ENCODE results near the gene SLC39A5. TPM values are rescaled to one million over a fixed set of nuclear protein-coding genes. Genes with fewer than 3 reads are reported as not detected.

SLC39A5 gene
- total and polyA plus RNA-seq, 2 of the 13 experiments (the other 11 are each of a cell fraction or from before 2014, with no cell fraction given) = 59.7 to 101 TPM

DNA sequence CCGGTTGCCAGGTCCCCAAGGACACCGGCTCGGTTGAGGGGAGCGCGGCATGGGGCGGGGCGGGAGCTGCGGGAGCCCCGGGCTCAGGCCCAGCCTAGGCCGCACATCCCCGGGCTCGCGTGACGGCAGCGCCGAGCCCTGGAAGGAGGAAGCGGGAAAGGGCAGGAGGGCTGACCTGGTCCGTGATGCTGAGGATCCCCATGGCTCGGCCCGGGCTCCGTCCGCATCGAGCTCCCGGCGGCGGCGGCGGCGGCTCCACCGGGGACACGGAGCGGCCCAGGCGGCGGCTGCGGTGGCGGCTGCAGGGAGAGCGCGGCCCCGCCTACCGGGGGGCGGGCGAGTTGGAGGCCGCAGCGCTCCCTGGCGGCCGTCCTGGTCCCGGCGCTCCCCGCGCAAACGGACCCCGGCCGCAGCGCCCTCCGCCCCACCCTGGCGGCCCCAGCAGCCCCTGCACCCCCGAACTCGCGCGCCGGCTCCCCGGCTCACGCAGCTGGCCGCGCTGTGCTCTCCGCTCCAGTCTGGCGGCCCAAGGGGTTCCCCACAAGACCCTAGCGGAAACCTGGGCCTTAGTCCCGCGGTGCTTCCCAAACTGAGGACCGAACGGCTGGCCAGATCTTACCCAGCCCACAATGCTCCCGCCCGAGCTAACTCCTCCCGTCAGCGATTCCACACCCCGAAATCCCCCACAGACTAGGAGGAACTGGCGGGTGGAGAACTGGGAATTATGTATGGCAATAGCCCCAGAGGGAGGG lies 28.4 kb downstream of the SLC39A5 start, which contains the start of gene ANKRD52 (continued):
- TF ChIP-seq, protein P1, sequence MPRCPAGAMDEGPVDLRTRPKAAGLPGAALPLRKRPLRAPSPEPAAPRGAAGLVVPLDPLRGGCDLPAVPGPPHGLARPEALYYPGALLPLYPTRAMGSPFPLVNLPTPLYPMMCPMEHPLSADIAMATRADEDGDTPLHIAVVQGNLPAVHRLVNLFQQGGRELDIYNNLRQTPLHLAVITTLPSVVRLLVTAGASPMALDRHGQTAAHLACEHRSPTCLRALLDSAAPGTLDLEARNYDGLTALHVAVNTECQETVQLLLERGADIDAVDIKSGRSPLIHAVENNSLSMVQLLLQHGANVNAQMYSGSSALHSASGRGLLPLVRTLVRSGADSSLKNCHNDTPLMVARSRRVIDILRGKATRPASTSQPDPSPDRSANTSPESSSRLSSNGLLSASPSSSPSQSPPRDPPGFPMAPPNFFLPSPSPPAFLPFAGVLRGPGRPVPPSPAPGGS (CRISPR knock-in tag; IDR thresholded peaks at IDR 0.05) = peak; percentile 46; the same call in 1 of the 2 replicates
- TF ChIP-seq ZNF451 (CRISPR knock-in tag; IDR thresholded peaks at IDR 0.05) = no peak
- TF ChIP-seq CBX2 (IDR thresholded peaks at IDR 0.05; ENCODE audit: low read depth, low read length) = no peak
- TF ChIP-seq CBX2 (CRISPR knock-in tag; IDR thresholded peaks at IDR 0.05; ENCODE audit: low read depth) = no peak
- TF ChIP-seq, protein P2, sequence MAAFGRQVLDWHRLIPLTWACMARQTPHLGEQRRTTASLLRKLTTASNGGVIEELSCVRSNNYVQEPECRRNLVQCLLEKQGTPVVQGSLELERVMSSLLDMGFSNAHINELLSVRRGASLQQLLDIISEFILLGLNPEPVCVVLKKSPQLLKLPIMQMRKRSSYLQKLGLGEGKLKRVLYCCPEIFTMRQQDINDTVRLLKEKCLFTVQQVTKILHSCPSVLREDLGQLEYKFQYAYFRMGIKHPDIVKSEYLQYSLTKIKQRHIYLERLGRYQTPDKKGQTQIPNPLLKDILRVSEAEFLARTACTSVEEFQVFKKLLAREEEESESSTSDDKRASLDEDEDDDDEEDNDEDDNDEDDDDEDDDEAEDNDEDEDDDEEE (CRISPR knock-in tag; IDR thresholded peaks at IDR 0.05) = no peak
- no peak for TF ChIP-seq RFXAP (CRISPR knock-in tag; IDR thresholded peaks at IDR 0.05; ENCODE audit: borderline replicate concordance)
- no peak for TF ChIP-seq HMGA1 (CRISPR knock-in tag; conservative IDR thresholded peaks at IDR 0.05)
- TF ChIP-seq NR1H2 (CRISPR knock-in tag; IDR thresholded peaks at IDR 0.05; ENCODE audit: borderline replicate concordance, low read depth) = no peak
- TF ChIP-seq, protein P3, sequence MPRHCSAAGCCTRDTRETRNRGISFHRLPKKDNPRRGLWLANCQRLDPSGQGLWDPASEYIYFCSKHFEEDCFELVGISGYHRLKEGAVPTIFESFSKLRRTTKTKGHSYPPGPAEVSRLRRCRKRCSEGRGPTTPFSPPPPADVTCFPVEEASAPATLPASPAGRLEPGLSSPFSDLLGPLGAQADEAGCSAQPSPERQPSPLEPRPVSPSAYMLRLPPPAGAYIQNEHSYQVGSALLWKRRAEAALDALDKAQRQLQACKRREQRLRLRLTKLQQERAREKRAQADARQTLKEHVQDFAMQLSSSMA (CRISPR knock-in tag; IDR thresholded peaks at IDR 0.05) = peak; percentile 57; the same call in 1 of the 2 replicates
- no peak for TF ChIP-seq RCOR2 (CRISPR knock-in tag; IDR thresholded peaks at IDR 0.05)
- TF ChIP-seq, protein P4, sequence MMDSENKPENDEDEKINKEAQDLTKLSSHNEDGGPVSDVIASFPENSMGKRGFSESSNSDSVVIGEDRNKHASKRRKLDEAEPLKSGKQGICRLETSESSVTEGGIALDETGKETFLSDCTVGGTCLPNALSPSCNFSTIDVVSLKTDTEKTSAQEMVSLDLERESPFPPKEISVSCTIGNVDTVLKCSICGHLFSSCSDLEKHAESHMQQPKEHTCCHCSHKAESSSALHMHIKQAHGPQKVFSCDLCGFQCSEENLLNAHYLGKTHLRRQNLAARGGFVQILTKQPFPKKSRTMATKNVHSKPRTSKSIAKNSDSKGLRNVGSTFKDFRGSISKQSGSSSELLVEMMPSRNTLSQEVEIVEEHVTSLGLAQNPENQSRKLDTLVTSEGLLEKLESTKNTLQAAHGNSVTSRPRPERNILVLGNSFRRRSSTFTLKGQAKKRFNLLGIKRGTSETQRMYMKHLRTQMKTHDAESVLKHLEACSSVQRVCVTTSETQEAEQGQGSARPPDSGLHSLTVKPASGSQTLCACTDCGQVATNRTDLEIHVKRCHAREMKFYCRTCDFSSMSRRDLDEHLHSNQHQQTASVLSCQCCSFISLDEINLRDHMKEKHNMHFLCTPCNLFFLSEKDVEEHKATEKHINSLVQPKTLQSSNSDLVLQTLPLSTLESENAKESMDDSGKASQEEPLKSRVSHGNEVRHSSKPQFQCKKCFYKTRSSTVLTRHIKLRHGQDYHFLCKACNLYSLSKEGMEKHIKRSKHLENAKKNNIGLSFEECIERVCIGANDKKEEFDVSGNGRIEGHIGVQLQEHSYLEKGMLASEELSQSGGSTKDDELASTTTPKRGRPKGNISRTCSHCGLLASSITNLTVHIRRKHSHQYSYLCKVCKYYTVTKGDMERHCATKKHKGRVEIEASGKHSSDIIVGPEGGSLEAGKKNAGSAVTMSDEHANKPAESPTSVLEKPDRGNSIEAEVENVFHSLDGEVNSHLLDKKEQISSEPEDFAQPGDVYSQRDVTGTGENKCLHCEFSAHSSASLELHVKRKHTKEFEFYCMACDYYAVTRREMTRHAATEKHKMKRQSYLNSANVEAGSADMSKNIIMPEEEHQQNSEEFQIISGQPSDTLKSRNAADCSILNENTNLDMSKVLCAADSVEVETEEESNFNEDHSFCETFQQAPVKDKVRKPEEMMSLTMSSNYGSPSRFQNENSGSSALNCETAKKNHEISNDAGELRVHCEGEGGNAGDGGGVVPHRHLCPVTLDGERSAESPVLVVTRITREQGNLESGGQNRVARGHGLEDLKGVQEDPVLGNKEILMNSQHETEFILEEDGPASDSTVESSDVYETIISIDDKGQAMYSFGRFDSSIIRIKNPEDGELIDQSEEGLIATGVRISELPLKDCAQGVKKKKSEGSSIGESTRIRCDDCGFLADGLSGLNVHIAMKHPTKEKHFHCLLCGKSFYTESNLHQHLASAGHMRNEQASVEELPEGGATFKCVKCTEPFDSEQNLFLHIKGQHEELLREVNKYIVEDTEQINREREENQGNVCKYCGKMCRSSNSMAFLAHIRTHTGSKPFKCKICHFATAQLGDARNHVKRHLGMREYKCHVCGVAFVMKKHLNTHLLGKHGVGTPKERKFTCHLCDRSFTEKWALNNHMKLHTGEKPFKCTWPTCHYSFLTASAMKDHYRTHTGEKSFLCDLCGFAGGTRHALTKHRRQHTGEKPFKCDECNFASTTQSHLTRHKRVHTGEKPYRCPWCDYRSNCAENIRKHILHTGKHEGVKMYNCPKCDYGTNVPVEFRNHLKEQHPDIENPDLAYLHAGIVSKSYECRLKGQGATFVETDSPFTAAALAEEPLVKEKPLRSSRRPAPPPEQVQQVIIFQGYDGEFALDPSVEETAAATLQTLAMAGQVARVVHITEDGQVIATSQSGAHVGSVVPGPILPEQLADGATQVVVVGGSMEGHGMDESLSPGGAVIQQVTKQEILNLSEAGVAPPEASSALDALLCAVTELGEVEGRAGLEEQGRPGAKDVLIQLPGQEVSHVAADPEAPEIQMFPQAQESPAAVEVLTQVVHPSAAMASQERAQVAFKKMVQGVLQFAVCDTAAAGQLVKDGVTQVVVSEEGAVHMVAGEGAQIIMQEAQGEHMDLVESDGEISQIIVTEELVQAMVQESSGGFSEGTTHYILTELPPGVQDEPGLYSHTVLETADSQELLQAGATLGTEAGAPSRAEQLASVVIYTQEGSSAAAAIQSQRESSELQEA (CRISPR knock-in tag; IDR thresholded peaks at IDR 0.05; ENCODE audit: not compliant biosample characterization) = no peak
- no peak for TF ChIP-seq ZNF326 (CRISPR knock-in tag; IDR thresholded peaks at IDR 0.05; ENCODE audit: borderline replicate concordance)
- TF ChIP-seq ZNF660 (CRISPR knock-in tag; IDR thresholded peaks at IDR 0.05; ENCODE audit: borderline replicate concordance, low read depth) = no peak
- TF ChIP-seq, protein P5, sequence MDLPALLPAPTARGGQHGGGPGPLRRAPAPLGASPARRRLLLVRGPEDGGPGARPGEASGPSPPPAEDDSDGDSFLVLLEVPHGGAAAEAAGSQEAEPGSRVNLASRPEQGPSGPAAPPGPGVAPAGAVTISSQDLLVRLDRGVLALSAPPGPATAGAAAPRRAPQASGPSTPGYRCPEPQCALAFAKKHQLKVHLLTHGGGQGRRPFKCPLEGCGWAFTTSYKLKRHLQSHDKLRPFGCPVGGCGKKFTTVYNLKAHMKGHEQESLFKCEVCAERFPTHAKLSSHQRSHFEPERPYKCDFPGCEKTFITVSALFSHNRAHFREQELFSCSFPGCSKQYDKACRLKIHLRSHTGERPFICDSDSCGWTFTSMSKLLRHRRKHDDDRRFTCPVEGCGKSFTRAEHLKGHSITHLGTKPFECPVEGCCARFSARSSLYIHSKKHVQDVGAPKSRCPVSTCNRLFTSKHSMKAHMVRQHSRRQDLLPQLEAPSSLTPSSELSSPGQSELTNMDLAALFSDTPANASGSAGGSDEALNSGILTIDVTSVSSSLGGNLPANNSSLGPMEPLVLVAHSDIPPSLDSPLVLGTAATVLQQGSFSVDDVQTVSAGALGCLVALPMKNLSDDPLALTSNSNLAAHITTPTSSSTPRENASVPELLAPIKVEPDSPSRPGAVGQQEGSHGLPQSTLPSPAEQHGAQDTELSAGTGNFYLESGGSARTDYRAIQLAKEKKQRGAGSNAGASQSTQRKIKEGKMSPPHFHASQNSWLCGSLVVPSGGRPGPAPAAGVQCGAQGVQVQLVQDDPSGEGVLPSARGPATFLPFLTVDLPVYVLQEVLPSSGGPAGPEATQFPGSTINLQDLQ (CRISPR knock-in tag; IDR thresholded peaks at IDR 0.05) = no peak
- no peak for TF ChIP-seq PITX1 (CRISPR knock-in tag; IDR thresholded peaks at IDR 0.05)

All from HepG2 (cell line).